H1 (cell line): Measurements from ENCODE around the gene RETSAT. TPM values are rescaled to one million over a fixed set of nuclear protein-coding genes. Genes with fewer than 3 reads are reported as not detected.

Source experiments
- CTCF ChIA-PET: fragments of 300-600 bp; sonication (Branson Sonifier 250); formaldehyde crosslinking; loops from one replicate; lab custom pipeline; 2021; ENCODE audit not compliant: partially characterized antibody; lab: Charles Lee
- POLR2A ChIA-PET: fragments of 300-600 bp; sonication (Branson Sonifier 250); formaldehyde crosslinking; loops from one replicate; lab custom pipeline; 2021; ENCODE audit warnings: inconsistent platforms; ENCODE audit not compliant: partially characterized antibody; lab: Charles Lee
- DNase-seq, 2 experiments: peaks; one replicate each; pipeline versions ENCODE4 v3.0.0 to v3.0.0-alpha.2; 2010 to 2022; ENCODE audit warnings: low spot score in 2 of 2, low read depth in 1 of 2, mixed read lengths in 1 of 2
- FAIRE-seq: peaks from 2 replicates; lab custom pipeline; 2011; peaks lifted over from hg19 to GRCh38; lab: Jason Lieb, UNC
- H2AFZ ChIP-seq: 2 replicates; pipeline ENCODE4 v1.8.1; 2012; ENCODE audit warnings: low read length, inconsistent platforms
- H2AK5ac ChIP-seq: 2 replicates; pipeline ENCODE4 v1.6.1; 2013; ENCODE audit warnings: low read depth, low read length
- H2BK120ac ChIP-seq: replicated peaks from 2 replicates; pipeline ENCODE3; 2013; ENCODE audit warnings: low read depth, low read length, inconsistent platforms
- H2BK12ac ChIP-seq: 2 replicates; pipeline ENCODE4 v1.6.1; 2013; ENCODE audit warnings: low read depth, low read length
- H2BK15ac ChIP-seq: 2 replicates; pipeline ENCODE4 v1.6.1; 2013; ENCODE audit warnings: low read length
- H2BK20ac ChIP-seq: 2 replicates; pipeline ENCODE4 v1.6.1; 2013; ENCODE audit warnings: low read length
- H2BK5ac ChIP-seq: 2 replicates; pipeline ENCODE4 v1.6.1; 2013; ENCODE audit warnings: low read depth, low read length
- H3K14ac ChIP-seq: 2 replicates; pipeline ENCODE4 v1.6.1; 2013; ENCODE audit warnings: inconsistent platforms; ENCODE audit not compliant: insufficient read length
- H3K18ac ChIP-seq: 2 replicates; pipeline ENCODE4 v1.6.1; 2013; ENCODE audit warnings: low read length; ENCODE audit errors: extremely low read depth
- H3K23ac ChIP-seq: 2 replicates; pipeline ENCODE4 v1.6.1; 2013; ENCODE audit warnings: inconsistent platforms; ENCODE audit not compliant: insufficient read length
- H3K23me2 ChIP-seq: 2 replicates; pipeline ENCODE4 v1.6.1; 2013; ENCODE audit warnings: low read depth, low read length
- H3K27ac ChIP-seq: 2 replicates; pipeline ENCODE4 v1.6.1; 2011; ENCODE audit warnings: low read depth, low read length, inconsistent platforms
- H3K27me3 ChIP-seq, 4 experiments: replicated peaks in 1 of 4; 1 replicate in 1 of 4; 2 replicates in 3 of 4; pipeline versions ENCODE4 v1.6.1 to v1.8.1; 2011 to 2013; ENCODE audit warnings: low read length in 3 of 4, mild to moderate bottlenecking in 3 of 4, inconsistent platforms in 2 of 4, mixed read lengths in 2 of 4, moderate library complexity in 1 of 4; ENCODE audit not compliant: control insufficient read depth in 3 of 4, insufficient read depth in 3 of 4; ENCODE audit errors: extremely low read depth in 1 of 4
- H3K36me3 ChIP-seq, 4 experiments: 2 replicates each; pipeline versions ENCODE4 v1.6.1 to v1.8.1; 2011 to 2013; ENCODE audit warnings: mild to moderate bottlenecking in 4 of 4, low read length in 3 of 4, moderate library complexity in 2 of 4, control low read depth in 1 of 4, inconsistent platforms in 1 of 4; ENCODE audit not compliant: insufficient read depth in 4 of 4, control insufficient read depth in 2 of 4
- H3K4ac ChIP-seq: replicated peaks from 2 replicates; pipeline ENCODE3; 2013; ENCODE audit warnings: low read length, low read depth, mixed read lengths, inconsistent platforms; ENCODE audit not compliant: insufficient read length
- H3K4me1 ChIP-seq, 4 experiments: replicated peaks in 1 of 4; 1 replicate in 1 of 4; 2 replicates in 3 of 4; pipeline versions ENCODE4 v1.6.1 to v1.8.1; 2011 to 2013; ENCODE audit warnings: low read length in 3 of 4, inconsistent platforms in 2 of 4, mixed read lengths in 1 of 4; ENCODE audit not compliant: insufficient read depth in 4 of 4, control insufficient read depth in 3 of 4
- H3K4me2 ChIP-seq, 2 experiments: 2 replicates each; pipeline versions ENCODE4 v1.6.1 to v1.8.1; 2011 to 2013; ENCODE audit warnings: low read depth in 2 of 2, low read length in 2 of 2, control low read depth in 1 of 2, inconsistent platforms in 1 of 2, mild to moderate bottlenecking in 1 of 2; ENCODE audit not compliant: insufficient read depth in 1 of 2
- H3K4me3 ChIP-seq, 4 experiments: fragments of 200-600, 300-600 bp in 1 of 4; sonication (generic), shearing (Covaris generic), sonication (Bioruptor Twin) in 1 of 4; 2 replicates each; pipeline versions ENCODE4 v1.5.1 to v1.8.1; 2011 to 2016; ENCODE audit warnings: low read length in 4 of 4, low read depth in 3 of 4, control low read depth in 2 of 4, inconsistent platforms in 2 of 4, mild to moderate bottlenecking in 2 of 4, mixed read lengths in 1 of 4, moderate library complexity in 1 of 4; ENCODE audit not compliant: insufficient read depth in 2 of 4; ENCODE audit errors: extremely low read depth in 1 of 4
- H3K56ac ChIP-seq: replicated peaks from 2 replicates; pipeline ENCODE3; 2013; ENCODE audit warnings: low read depth, mild to moderate bottlenecking, mixed read lengths, low read length, inconsistent platforms; ENCODE audit not compliant: insufficient read length
- H3K79me1 ChIP-seq: 2 replicates; pipeline ENCODE4 v1.6.1; 2013; ENCODE audit warnings: low read depth, low read length, control low read depth
- H3K79me2 ChIP-seq, 2 experiments: 2 replicates each; pipeline versions ENCODE4 v1.6.1 to v1.8.1; 2012 to 2013; ENCODE audit warnings: low read length in 2 of 2, mild to moderate bottlenecking in 2 of 2, inconsistent platforms in 1 of 2; ENCODE audit not compliant: insufficient read depth in 2 of 2, control insufficient read depth in 1 of 2
- H3K9ac ChIP-seq, 4 experiments: replicated peaks in 1 of 4; 1 replicate in 1 of 4; 2 replicates in 3 of 4; pipeline versions ENCODE4 v1.6.1 to v1.8.1; 2011 to 2013; ENCODE audit warnings: low read depth in 3 of 4, low read length in 3 of 4, control low read depth in 2 of 4, mild to moderate bottlenecking in 2 of 4, moderate library complexity in 2 of 4, inconsistent platforms in 1 of 4; ENCODE audit errors: extremely low read depth in 1 of 4
- H3K9me3 ChIP-seq, 2 experiments: 2 replicates each; pipeline versions ENCODE4 v1.6.1 to v1.8.1; 2012 to 2013; ENCODE audit warnings: mild to moderate bottlenecking in 2 of 2, moderate library complexity in 2 of 2, control low read depth in 1 of 2, inconsistent platforms in 1 of 2, low read depth in 1 of 2, low read length in 1 of 2, mixed read lengths in 1 of 2; ENCODE audit not compliant: insufficient read depth in 2 of 2
- H4K20me1 ChIP-seq, 2 experiments: replicated peaks in 1 of 2; 2 replicates each; pipeline versions ENCODE3 to v1.8.1; 2011 to 2013; ENCODE audit warnings: inconsistent platforms in 2 of 2, low read length in 2 of 2, mild to moderate bottlenecking in 1 of 2; ENCODE audit not compliant: insufficient read depth in 2 of 2, control insufficient read depth in 1 of 2
- H4K5ac ChIP-seq: 2 replicates; pipeline ENCODE4 v1.6.1; 2013; ENCODE audit warnings: low read length, low read depth, mixed read lengths, inconsistent platforms; ENCODE audit not compliant: insufficient read length
- H4K8ac ChIP-seq: 2 replicates; pipeline ENCODE4 v1.8.0; 2013; ENCODE audit warnings: mild to moderate bottlenecking, moderate library complexity, low read length, inconsistent platforms; ENCODE audit not compliant: insufficient read depth; ENCODE audit errors: extremely low read depth
- H4K91ac ChIP-seq: replicated peaks from 2 replicates; pipeline ENCODE3; 2013; ENCODE audit warnings: low read length, mixed read lengths, inconsistent platforms; ENCODE audit not compliant: insufficient read length
- WGBS, 2 experiments: shearing (Covaris generic) in 1 of 2; methylation state at CpG; one replicate each; pipeline versions ENCODE4 v1.1.6 to v1.1.7; 2013 to 2015; ENCODE audit warnings: low lambda C conversion rate in 2 of 2, mixed read lengths in 2 of 2, inconsistent platforms in 1 of 2, low coverage in 1 of 2, missing lambda C conversion rate in 1 of 2; ENCODE audit not compliant: insufficient replicate concordance in 2 of 2, insufficient coverage in 1 of 2, insufficient read length in 1 of 2; ENCODE audit errors: extremely low coverage in 1 of 2, missing lambda C conversion rate in 1 of 2; 5-methylcytosine and 5-hydroxymethylcytosine counted together
- polyA plus RNA-seq, 7 experiments: library from polyadenylated mRNA; depleted of rRNA in 3 of 7; stranded (reverse) in 5 of 7; unstranded in 2 of 7; fragments of >200 nt in 5 of 7; fragments of 200-250 nt in 2 of 7; gene quantifications; 1 replicate in 5 of 7; 2 replicates in 1 of 7; 4 replicates in 1 of 7; pipeline versions ENCODE4 v1.2.1 to v1.2.3, GENCODE V29; 2011 to 2013; ENCODE audit warnings: missing spikeins in 2 of 7, mixed read lengths in 2 of 7
- total RNA-seq: library from RNA; stranded (reverse); fragmentation: NEBNext Ultra II Directional; extraction: Animal tissue kit (Norgen Biotek cat#: 25700); gene quantifications from 2 replicates; pipeline ENCODE4 v1.2.1, GENCODE V29; 2021

Gene RETSAT
- total and polyA plus RNA-seq, 2 of the 8 experiments (the other 6 are each of a cell fraction or from before 2014, with no cell fraction given): 15.8 to 16.7 TPM

DNA sequence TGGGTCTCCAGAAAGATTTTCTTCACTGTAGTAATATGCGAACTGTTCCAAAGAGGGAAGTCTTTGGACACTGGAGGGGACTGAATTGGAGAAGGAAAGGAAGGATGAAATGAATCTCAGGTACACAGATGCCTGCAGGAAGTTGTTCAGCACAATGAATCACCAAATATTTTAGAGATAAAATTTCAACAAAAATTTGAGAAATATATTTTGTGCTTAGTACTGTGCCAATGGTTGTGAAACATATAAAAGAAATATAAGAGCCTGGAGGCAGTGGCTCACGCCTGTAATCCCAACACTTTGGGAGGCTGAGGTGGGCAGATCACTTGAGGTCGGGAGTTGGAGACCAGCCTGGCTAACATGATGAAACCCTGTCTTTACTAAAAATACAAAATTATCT lies 3.4 kb upstream of the RETSAT start:
- Histone ChIP-seq H3K4ac (no peak overlapping the region), H2BK20ac (no peak overlapping the region), H3K9ac (no peak overlapping the region), H4K8ac (no peak overlapping the region), H3K23me2 (peaks cover 8% of the 10 kb centered on the region), H3K18ac (no peak overlapping the region), H4K20me1 (no peaks in the 10 kb centered on the region), H3K4me1 (peaks cover 0 to 3% (median 1%) of the 10 kb centered on the region in 4 experiments; a peak in 2 of 7 replicates), H3K36me3 (peaks cover 0 to 2% (median 0%) of the 10 kb centered on the region in 4 experiments; a peak in 1 of 8 replicates), H3K4me2 (no peak overlapping the region), H2AK5ac (no peak overlapping the region), H2BK120ac (no peak overlapping the region), H4K5ac (no peak overlapping the region), H3K9me3 (no peaks in the 10 kb centered on the region), H3K79me2 (no peaks in the 10 kb centered on the region), H3K27ac (no peak overlapping the region), H3K56ac (no peak overlapping the region), H3K23ac (no peak overlapping the region), H3K4me3 (no peak overlapping the region), H3K14ac (no peak overlapping the region), H4K91ac (no peak overlapping the region), H2BK5ac (no peak overlapping the region), H3K79me1 (no peaks in the 10 kb centered on the region), H3K27me3 (no peaks in the 10 kb centered on the region), H2BK15ac (no peak overlapping the region), H2AFZ (no peak overlapping the region), H2BK12ac (no peak overlapping the region)
- DNase-seq: no peak
- no peak for FAIRE-seq
- 93% methylated on average over 3 of the region's 3 CpGs; no CpG with 5 or more reads in 1 of the 2 experiments for WGBS, 2 experiments
- ChIA-PET CTCF (interaction anchor here (1.6 to 2.9 kb wide), 3 partner anchors 9 to 57 kb away, joined by 4 to 9 read pairs (median 8); no protein-coding TSS in a partner anchor), POLR2A (interaction anchor here (0.6 to 1.8 kb wide), 3 partner anchors 8 to 188 kb away, joined by 4 to 9 read pairs (median 4); no protein-coding TSS in a partner anchor)
